Loucy (cell line): ENCODE data around the gene HMHB1.

Source experiments
- H2AFZ ChIP-seq: fragments of 200-600 bp; sonication (generic); 2 replicates; pipeline ENCODE4 v1.6.0; 2016; ENCODE audit warnings: antibody characterized with exemption, mild to moderate bottlenecking, low read length, moderate library complexity
- H3F3A ChIP-seq: fragments of 200-600 bp; 2 replicates; pipeline ENCODE4 v1.6.0; 2016; ENCODE audit warnings: antibody characterized with exemption, low read depth, mild to moderate bottlenecking
- H3K27me3 ChIP-seq: fragments of 200-600 bp; sonication (generic); 2 replicates; pipeline ENCODE4 v1.6.1; 2014; ENCODE audit warnings: low read length, mild to moderate bottlenecking; ENCODE audit not compliant: insufficient read depth, poor library complexity, severe bottlenecking
- H3K36me3 ChIP-seq: fragments of 200-600 bp; sonication (generic); 2 replicates; pipeline ENCODE4 v1.6.1; 2016; ENCODE audit warnings: low read length; ENCODE audit not compliant: insufficient read depth
- H3K4me1 ChIP-seq: fragments of 200-600 bp; sonication (generic); 2 replicates; pipeline ENCODE4 v1.5.1; 2014; ENCODE audit warnings: low read length, mild to moderate bottlenecking; ENCODE audit not compliant: insufficient read depth, poor library complexity, severe bottlenecking
- H3K4me2 ChIP-seq: fragments of 200-600 bp; sonication (generic); 2 replicates; pipeline ENCODE4 v1.6.0; 2014; ENCODE audit warnings: antibody characterized with exemption, low read length, low read depth, mild to moderate bottlenecking; ENCODE audit not compliant: poor library complexity, severe bottlenecking
- H3K4me3 ChIP-seq: fragments of 200-600 bp; sonication (generic); 2 replicates; pipeline ENCODE4 v1.5.1; 2014; ENCODE audit warnings: low read length, mild to moderate bottlenecking, mixed read lengths; ENCODE audit not compliant: poor library complexity, severe bottlenecking
- H3K79me2 ChIP-seq: fragments of 200-600 bp; sonication (generic); 2 replicates; pipeline ENCODE4 v1.6.1; 2014; ENCODE audit warnings: low read length; ENCODE audit not compliant: insufficient read depth
- H3K9ac ChIP-seq: fragments of 200-600 bp; sonication (generic); 2 replicates; pipeline ENCODE4 v1.6.0; 2014; ENCODE audit warnings: mild to moderate bottlenecking, low read depth, low read length, moderate library complexity; ENCODE audit not compliant: poor library complexity, severe bottlenecking
- H3K9me2 ChIP-seq: fragments of 200-600 bp; sonication (generic); replicated peaks from 2 replicates; pipeline ENCODE4 v1.6.1; 2016; ENCODE audit warnings: low read depth, low read length, mixed read lengths
- H3K9me3 ChIP-seq: fragments of 200-600 bp; sonication (generic); 2 replicates; pipeline ENCODE4 v1.6.1; 2014; ENCODE audit warnings: mild to moderate bottlenecking, antibody characterized with exemption, low read length, low read depth; ENCODE audit not compliant: insufficient read depth
- H4K20me1 ChIP-seq: fragments of 200-600 bp; sonication (generic); 2 replicates; pipeline ENCODE4 v1.6.0; 2014; ENCODE audit warnings: antibody characterized with exemption, low read length, mild to moderate bottlenecking; ENCODE audit not compliant: insufficient read depth, poor library complexity, severe bottlenecking
- CTCF ChIP-seq: fragments of 200-600 bp; sonication (generic); conservative IDR thresholded peaks from 2 replicates; pipeline ENCODE4 v1.5.1; 2014; ENCODE audit warnings: mild to moderate bottlenecking, antibody characterized with exemption, low read length
- EZH2phosphoT487 ChIP-seq: fragments of 200-600 bp; IDR thresholded peaks from 2 replicates; pipeline ENCODE4 v1.6.1; 2018; ENCODE audit warnings: antibody characterized with exemption, mild to moderate bottlenecking, moderate library complexity, borderline replicate concordance

The HMHB1 gene

GRCh38 chr5:143862271-143862670 lies 50.3 kb downstream of the HMHB1 start:
- no peaks in the 10 kb centered on the region for H4K20me1 ChIP-seq
- TF ChIP-seq CTCF (no peak), EZH2phosphoT487 (no peak)
- H3K9me2 ChIP-seq, result no peaks in the 10 kb centered on the region
- no peaks in the 10 kb centered on the region for H3K79me2 ChIP-seq
- no peaks in the 10 kb centered on the region for H3F3A ChIP-seq
- no peaks in the 10 kb centered on the region for H3K27me3 ChIP-seq
- H2AFZ ChIP-seq, result no peak overlapping the region
- no peak overlapping the region for H3K4me2 ChIP-seq
- no peaks in the 10 kb centered on the region for H3K4me1 ChIP-seq
- no peak overlapping the region for H3K4me3 ChIP-seq
- no peaks in the 10 kb centered on the region for H3K9me3 ChIP-seq
- no peak overlapping the region for H3K9ac ChIP-seq
- H3K36me3 ChIP-seq, result no peaks in the 10 kb centered on the region

- Histone ChIP-seq H3K9me2 (no peaks in the 10 kb centered on the region), H4K20me1 (no peaks in the 10 kb centered on the region), H3K27me3 (no peaks in the 10 kb centered on the region), H3K9ac (no peak overlapping the region), H3K4me1 (no peaks in the 10 kb centered on the region), H3K36me3 (no peaks in the 10 kb centered on the region), H3F3A (no peaks in the 10 kb centered on the region), H3K4me2 (no peak overlapping the region), H3K4me3 (no peak overlapping the region), H3K79me2 (no peaks in the 10 kb centered on the region), H3K9me3 (no peaks in the 10 kb centered on the region), H2AFZ (no peak overlapping the region)
- TF ChIP-seq CTCF (no peak), EZH2phosphoT487 (no peak)
Measured at GRCh38 chr5:143865426-143866025, 53.6 kb downstream of the HMHB1 start.
